ENCODE results near the gene DCXR.

Gene DCXR

DNA sequence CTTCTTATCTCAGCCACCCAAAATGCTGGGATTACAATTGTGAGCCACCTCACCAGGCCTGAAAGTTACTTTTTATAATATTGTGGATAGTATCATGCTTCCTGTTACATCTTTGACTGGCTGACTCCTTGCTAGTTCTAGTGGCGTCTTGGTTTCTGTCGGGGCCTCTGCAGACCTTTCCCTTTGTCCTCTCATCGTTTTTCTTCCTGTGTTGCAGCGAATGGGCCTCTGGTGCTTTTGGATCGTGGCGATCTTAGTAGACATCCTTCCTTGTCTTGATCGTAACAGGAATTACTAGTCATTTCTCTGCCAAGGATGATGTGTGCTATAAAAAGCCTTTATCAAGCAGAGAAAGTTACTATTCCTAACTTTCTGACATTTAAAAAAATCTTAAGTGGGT, 39.3 kb downstream of the DCXR start:
- Histone ChIP-seq H3K9me3 (ENCODE audit: control insufficient read depth, low read length) (no peaks in the 10 kb centered on the region), H3K4me3 (ENCODE audit: low read length) (no peak overlapping the region), H3K36me3 (ENCODE audit: control insufficient read depth, insufficient read depth, low read length) (no peaks in the 10 kb centered on the region), H3K4me1 (ENCODE audit: control insufficient read depth, insufficient read depth, low read length) (peaks cover 28% of the 10 kb centered on the region), H3K27me3 (ENCODE audit: control insufficient read depth, insufficient read depth, low read length) (no peaks in the 10 kb centered on the region), H3K9ac (ENCODE audit: low read length) (no peak overlapping the region)

DNA sequence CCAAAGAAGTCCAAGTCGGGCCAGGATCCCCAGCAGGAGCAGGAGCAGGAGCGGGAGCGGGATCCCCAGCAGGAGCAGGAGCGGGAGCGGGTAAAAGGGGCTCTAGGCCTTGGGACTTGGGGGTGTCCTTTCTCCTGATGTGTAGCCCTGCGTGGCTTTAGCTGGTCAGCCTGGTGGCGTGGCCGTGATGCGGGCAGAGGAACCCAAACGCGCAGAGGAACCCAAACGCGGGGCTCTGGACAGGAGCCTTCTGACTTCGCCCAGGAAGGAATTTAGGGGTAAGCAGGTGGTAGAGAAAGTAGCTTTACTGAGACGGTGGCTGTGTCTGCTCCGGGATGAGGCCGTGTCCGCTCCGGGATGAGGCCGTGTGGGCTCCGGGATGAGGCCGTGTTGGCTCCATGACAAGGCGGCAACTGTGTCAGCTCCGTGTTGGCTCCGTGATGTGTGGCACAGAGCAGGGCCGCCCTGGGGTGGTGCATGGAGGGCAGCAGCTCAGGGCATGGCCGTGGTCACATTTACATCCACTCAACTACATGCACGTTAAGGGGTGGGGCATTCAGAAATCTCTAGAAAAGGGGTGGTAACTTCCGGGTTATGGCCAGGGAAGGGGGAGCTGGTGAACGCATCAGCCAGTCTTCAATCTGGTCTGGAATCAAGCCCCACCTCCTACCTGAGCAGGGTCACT, 40.6 kb downstream of the DCXR start:
- Histone ChIP-seq H3K36me3 (ENCODE audit: control insufficient read depth, insufficient read depth, low read length) (no peaks in the 10 kb centered on the region), H3K4me1 (ENCODE audit: control insufficient read depth, insufficient read depth, low read length) (peaks cover 40% of the 10 kb centered on the region), H3K9me3 (ENCODE audit: control insufficient read depth, low read length) (no peaks in the 10 kb centered on the region), H3K9ac (ENCODE audit: low read length) (no peak overlapping the region), H3K4me3 (ENCODE audit: low read length) (no peak overlapping the region), H3K27me3 (ENCODE audit: control insufficient read depth, insufficient read depth, low read length) (no peaks in the 10 kb centered on the region)

DNA sequence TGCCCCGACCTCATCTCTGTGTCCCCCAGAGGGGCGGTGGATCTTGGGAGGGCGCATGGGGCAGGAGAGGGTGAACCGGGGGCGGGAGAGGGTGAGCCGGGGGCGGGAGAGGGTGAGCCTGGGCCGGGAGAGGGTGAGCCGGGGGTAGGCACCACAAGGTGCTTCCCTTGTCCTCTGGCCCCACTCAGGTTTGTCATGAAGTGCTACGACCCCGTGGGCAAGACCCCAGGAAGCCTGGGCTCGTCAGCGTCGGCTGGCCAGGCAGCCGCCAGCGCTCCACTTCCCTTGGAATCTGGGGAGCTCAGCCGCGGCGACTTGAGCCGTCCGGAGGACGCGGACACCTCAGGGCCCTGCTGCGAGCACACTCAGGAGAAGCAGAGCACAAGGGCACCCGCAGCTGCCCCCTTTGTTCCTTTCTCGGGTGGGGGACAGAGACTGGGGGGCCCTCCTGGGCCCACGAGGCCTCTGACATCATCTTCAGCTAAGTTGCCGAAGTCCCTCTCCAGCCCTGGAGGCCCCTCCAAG, 41.2 kb downstream of the DCXR start:
- H3K9me3 ChIP-seq (ENCODE audit: control insufficient read depth, low read length): no peaks in the 10 kb centered on the region
- H3K27me3 ChIP-seq (ENCODE audit: control insufficient read depth, insufficient read depth, low read length): no peaks in the 10 kb centered on the region
- no peak overlapping the region for H3K4me3 ChIP-seq (ENCODE audit: low read length)
- H3K36me3 ChIP-seq (ENCODE audit: control insufficient read depth, insufficient read depth, low read length): no peaks in the 10 kb centered on the region
- H3K4me1 ChIP-seq (ENCODE audit: control insufficient read depth, insufficient read depth, low read length): peaks cover 45% of the 10 kb centered on the region
- H3K9ac ChIP-seq (ENCODE audit: low read length): no peak overlapping the region

DNA sequence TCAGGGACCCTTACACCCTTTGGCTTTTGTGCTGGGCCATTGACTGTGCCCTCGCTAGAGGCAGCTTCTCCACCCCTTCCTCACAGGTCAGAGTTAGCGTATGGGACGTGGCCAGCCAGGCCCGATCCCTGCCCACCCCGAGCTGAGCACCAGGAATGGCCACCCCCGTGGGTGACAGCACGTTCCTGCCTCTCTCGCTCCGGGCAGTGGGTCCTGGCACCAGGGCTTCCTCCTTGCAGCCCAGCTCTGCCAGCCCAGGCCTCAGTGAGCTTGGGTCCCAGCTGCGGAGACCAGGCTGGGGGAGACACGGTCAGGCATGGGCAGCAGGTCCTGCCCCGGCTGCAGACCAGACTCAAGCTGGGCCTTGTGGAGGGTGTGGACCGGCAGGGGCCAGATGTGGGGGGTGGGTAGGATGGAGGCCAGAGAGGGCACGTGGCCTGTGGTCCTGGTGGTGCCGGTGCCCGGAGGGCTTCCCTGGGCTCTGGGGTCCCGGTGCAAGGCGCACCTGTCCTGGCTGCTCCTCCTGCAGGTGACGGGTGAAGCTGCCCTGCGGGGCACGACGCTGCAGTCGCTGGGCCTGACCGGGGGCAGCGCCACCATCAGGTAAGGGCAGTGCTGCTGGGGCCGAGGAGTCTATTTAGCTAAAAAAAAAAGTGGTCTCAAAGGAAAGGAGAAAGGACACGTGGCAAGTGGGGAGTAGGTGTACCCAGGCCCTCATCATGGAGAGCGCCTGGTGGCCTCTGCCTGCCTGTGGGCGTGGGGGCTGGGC, 41.9 kb downstream of the DCXR start:
- no peaks in the 10 kb centered on the region for H3K27me3 ChIP-seq (ENCODE audit: control insufficient read depth, insufficient read depth, low read length)
- peaks cover 46% of the 10 kb centered on the region for H3K4me1 ChIP-seq (ENCODE audit: control insufficient read depth, insufficient read depth, low read length)
- H3K9me3 ChIP-seq (ENCODE audit: control insufficient read depth, low read length): no peaks in the 10 kb centered on the region
- H3K9ac ChIP-seq (ENCODE audit: low read length): no peak overlapping the region
- no peaks in the 10 kb centered on the region for H3K36me3 ChIP-seq (ENCODE audit: control insufficient read depth, insufficient read depth, low read length)
- no peak overlapping the region for H3K4me3 ChIP-seq (ENCODE audit: low read length)

DNA sequence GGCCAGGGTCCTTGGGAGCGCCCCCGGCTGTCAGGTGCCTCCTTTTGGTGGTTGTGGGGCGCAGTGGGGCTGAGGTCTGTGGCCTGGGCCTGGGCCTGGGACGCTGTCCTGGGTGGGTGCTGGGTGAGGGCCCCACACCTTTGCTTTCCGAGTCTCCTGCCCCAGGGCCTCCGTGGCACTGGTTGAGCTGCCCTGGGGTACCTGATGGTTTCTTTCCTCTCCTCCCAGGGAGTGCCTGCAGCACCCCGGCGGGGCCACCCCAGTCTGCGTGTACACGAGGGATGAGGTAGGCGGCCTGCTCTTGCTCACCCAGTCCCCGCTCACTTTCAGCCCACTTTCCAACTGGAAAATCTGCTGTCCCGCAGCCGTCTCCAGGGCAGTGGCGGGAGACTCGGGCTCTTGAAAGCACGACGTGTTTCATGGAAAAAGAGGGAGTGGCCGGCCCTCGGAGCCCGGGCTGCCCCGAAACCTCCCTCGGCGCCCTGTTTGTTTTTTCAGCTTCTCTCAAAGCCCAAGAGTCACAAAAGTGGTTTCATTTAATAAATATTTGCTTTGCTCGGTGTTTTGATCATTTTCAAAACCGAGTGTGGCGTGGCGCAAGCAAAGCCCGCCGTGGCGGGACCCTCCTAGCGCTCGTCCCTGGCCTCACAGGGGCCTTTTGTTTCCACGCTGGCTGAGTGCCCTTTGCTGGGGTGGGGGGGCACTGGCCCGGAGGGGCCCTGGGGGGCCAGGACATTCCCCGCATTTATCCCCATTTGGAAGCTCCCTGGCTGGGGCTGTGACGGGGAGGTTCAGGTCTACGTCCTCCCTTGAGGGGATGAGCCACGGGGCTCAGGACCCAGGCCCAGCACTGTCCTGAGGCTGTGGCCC, 42.7 kb downstream of the DCXR start:
- H3K9ac ChIP-seq (ENCODE audit: low read length): no peak overlapping the region
- no peaks in the 10 kb centered on the region for H3K36me3 ChIP-seq (ENCODE audit: control insufficient read depth, insufficient read depth, low read length)
- H3K4me3 ChIP-seq (ENCODE audit: low read length): no peak overlapping the region
- H3K4me1 ChIP-seq (ENCODE audit: control insufficient read depth, insufficient read depth, low read length): peaks cover 41% of the 10 kb centered on the region
- H3K27me3 ChIP-seq (ENCODE audit: control insufficient read depth, insufficient read depth, low read length): no peaks in the 10 kb centered on the region
- H3K9me3 ChIP-seq (ENCODE audit: control insufficient read depth, low read length): no peaks in the 10 kb centered on the region

DNA sequence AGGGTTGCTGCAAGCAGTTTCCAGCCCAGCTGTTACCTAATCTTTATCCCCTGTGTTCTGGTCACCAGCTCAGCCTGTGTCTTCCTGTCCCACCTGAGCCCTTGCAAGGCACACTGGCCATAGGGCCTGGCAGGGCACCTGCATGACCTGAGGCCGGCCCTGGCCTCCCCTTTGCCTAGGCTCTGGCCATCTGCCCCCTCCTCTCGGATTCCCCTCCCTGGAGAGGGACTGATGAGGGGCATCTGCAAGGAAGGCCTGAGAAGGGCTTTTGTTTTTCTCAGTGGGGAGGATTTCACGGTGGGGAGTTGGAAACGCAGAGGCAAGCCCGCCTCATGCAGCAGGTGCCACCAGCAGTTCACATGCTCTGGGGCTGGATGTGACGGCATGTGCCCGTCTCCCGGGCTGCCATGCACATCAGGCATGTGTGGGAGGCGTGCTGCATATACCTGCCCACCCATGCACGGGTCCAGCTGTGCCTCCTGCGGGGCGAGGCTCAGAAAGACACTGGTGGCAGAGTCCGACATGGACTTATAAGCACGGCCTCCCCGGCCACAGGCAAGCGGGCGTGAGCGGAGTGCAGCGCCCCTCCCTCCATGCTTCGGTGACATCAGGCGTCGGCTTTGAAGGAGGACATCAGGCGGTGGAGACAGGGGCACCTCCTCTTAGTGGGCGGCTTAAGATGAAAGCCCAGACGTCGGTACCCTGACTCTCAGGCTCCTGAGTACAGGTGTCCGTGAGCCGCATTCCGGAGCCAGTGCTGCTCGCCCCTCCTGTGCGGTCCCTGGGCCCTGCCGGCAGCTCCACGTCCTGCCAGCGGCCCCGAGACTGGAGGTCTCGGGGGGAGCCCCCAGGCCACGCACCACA, 43.5 kb downstream of the DCXR start:
- H3K36me3 ChIP-seq (ENCODE audit: control insufficient read depth, insufficient read depth, low read length): no peaks in the 10 kb centered on the region
- H3K4me3 ChIP-seq (ENCODE audit: low read length): no peak overlapping the region
- no peak overlapping the region for H3K9ac ChIP-seq (ENCODE audit: low read length)
- no peaks in the 10 kb centered on the region for H3K27me3 ChIP-seq (ENCODE audit: control insufficient read depth, insufficient read depth, low read length)
- H3K9me3 ChIP-seq (ENCODE audit: control insufficient read depth, low read length): no peaks in the 10 kb centered on the region
- H3K4me1 ChIP-seq (ENCODE audit: control insufficient read depth, insufficient read depth, low read length): peaks cover 40% of the 10 kb centered on the region

DNA sequence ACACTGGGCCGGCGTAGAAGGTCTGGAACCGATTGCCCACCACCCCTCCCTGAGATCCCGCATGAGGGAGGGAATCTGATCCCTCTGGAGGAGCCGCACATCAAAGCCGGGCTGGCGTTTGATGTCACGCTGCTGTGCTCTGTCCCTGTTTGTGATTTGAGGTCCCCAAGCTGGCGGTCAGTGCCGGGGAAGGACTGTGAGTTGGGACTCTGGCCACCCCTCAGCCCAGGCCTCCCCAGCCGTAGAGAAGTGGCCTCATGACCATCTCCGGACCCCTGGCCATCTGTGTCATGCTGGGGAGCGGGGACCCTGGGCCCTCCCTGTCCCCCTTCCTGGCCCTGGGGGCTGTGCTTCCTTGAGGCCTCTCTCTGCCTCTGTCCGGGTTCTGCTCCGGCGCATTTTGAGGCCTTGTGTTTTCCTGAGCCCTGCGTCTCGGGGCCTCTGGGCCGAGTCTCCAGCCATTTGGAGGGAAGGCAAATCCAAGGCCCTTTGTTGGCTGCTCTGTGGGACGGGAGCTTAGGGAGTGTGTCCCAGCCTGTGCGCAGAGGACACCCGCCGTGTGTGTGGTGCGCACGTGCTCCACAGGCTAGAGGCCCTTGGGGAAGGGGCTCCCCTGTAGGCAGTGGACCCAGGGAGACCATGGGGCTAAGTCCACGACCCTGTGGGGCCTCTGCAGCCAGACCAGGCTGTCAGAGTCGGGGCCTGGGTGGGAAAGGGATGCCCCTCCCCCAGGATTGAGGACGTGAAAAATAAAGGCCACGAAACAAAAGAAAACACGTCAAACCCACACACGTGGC, 45.0 kb downstream of the DCXR start:
- Histone ChIP-seq H3K36me3 (ENCODE audit: control insufficient read depth, insufficient read depth, low read length) (no peaks in the 10 kb centered on the region), H3K4me1 (ENCODE audit: control insufficient read depth, insufficient read depth, low read length) (peaks cover 40% of the 10 kb centered on the region), H3K4me3 (ENCODE audit: low read length) (no peak overlapping the region), H3K9me3 (ENCODE audit: control insufficient read depth, low read length) (no peaks in the 10 kb centered on the region), H3K27me3 (ENCODE audit: control insufficient read depth, insufficient read depth, low read length) (no peaks in the 10 kb centered on the region), H3K9ac (ENCODE audit: low read length) (peak overlapping the region; percentile 55)

DNA sequence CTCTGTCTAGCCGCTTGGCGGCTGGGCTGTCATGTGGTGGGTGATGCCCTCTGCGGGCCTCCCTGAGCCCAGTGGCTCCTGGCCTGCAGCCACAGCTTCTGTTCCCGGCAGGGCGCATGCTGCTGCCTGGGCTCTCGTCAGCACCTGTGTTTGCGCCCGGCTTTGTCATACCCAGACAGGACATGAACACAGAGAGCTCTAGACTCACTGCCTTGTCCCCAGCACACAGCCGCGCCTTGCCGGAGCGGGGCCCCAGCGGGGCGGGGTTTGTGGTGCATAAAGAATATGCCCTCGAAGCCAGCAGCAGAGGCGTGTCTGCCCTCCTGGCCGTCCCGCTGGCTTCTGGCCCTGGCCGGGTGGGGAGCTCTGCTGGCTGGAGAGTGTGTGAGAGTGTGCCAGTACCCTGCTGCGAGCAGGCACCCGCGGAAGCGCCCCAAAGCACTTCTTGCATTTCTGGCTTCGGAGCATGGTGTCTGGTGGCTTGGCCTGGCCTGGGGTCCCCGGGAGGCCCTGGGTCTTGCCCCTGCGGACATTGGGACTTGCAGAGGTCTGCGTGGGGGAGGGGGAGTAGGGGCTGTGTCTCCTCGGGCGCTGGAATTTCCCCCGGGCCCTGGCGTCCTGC, 45.7 kb downstream of the DCXR start:
- Histone ChIP-seq H3K36me3 (ENCODE audit: control insufficient read depth, insufficient read depth, low read length) (no peaks in the 10 kb centered on the region), H3K9me3 (ENCODE audit: control insufficient read depth, low read length) (no peaks in the 10 kb centered on the region), H3K27me3 (ENCODE audit: control insufficient read depth, insufficient read depth, low read length) (no peaks in the 10 kb centered on the region), H3K9ac (ENCODE audit: low read length) (peak overlapping the region; percentile 55), H3K4me3 (ENCODE audit: low read length) (no peak overlapping the region), H3K4me1 (ENCODE audit: control insufficient read depth, insufficient read depth, low read length) (peaks cover 40% of the 10 kb centered on the region)

DNA sequence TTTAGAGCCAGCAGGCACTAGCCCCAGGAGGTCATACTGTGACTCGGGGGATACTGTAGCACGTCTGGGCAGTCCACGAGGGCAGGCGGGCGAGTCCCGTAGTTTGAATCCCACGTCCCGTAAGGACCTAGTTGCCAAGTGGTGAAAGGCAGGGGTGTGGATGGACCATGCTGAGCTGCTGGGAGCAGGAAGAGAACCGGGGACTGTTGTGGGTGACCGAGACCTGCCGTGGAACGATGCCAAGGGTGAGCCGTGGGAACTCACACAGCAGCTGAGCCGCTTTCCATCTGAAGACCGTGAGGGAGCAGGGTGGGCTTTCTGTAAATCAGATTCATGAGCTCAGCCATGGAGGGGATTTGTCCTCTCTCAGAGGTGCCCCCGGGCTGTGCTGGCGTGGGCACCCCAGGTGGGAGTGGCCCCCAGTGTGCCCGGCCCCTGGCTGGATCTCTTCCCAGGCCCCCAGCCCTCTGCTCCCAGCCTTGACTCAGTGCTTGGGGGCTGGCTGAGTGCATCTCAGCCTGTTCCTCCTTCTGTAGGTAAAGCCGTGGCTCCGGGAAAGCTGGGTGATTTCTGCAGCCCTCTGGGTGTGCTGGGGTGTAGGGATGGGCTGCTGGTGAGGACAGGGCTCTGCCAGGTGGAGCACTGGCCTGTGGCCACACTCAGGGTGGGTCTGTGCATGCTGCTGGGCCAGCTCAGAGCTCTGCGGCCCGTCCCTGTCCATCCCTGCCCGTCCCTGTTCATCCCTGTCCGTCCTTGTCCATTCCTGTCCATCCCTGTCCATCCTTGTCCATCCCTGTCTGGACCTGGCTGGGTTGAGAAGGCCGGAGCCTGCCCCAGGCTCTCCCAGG, 46.4 kb downstream of the DCXR start:
- H3K36me3 ChIP-seq (ENCODE audit: control insufficient read depth, insufficient read depth, low read length): no peaks in the 10 kb centered on the region
- H3K27me3 ChIP-seq (ENCODE audit: control insufficient read depth, insufficient read depth, low read length): no peaks in the 10 kb centered on the region
- peaks cover 40% of the 10 kb centered on the region for H3K4me1 ChIP-seq (ENCODE audit: control insufficient read depth, insufficient read depth, low read length)
- H3K4me3 ChIP-seq (ENCODE audit: low read length): no peak overlapping the region
- H3K9ac ChIP-seq (ENCODE audit: low read length): peak overlapping the region; percentile 25
- H3K9me3 ChIP-seq (ENCODE audit: control insufficient read depth, low read length): no peaks in the 10 kb centered on the region

DNA sequence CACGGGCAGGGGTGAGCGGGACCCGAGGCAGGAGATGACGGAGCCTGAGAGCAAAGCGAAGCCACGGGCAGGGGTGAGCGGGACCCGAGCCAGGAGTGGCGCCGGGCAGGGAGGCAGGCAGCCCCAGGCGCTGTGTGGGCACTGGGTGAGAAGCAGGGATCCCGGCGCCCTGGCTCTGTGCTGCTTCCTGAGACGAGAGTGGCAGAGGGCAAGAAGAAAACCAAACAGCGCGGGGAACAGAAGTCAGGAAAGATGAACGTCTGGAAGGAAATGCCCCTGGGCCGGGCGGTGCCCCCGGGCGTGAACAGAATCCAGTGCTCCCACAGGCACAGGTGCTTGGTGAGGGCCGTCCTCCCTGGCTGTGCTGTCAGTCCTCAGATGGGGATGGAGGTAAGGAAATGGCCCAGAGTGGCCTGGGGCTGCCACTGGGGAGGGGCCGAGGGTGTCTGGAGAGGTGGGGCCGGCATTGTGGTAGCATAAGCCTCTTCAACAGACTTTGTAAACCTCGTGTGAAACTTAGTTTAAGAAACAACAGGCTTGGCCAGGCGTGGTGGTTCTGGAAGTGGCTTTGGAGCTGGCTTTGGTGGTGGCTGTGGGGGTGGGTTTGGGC, 50.2 kb downstream of the DCXR start:
- no peaks in the 10 kb centered on the region for H3K27me3 ChIP-seq (ENCODE audit: control insufficient read depth, insufficient read depth, low read length)
- H3K9me3 ChIP-seq (ENCODE audit: control insufficient read depth, low read length): no peaks in the 10 kb centered on the region
- H3K36me3 ChIP-seq (ENCODE audit: control insufficient read depth, insufficient read depth, low read length): no peaks in the 10 kb centered on the region
- no peak overlapping the region for H3K4me3 ChIP-seq (ENCODE audit: low read length)
- H3K4me1 ChIP-seq (ENCODE audit: control insufficient read depth, insufficient read depth, low read length): peaks cover 17% of the 10 kb centered on the region
- no peak overlapping the region for H3K9ac ChIP-seq (ENCODE audit: low read length)
